Fibroblast of gingiva (primary cell): ENCODE data around the gene QRFPR.
A peak's percentile ranks its signal among the peaks of the same experiment; 100 is the strongest.
"Not testable (repeated sequence)": the region's sequence is repeated elsewhere in the genome, so short reads cannot be mapped to it uniquely, and the experiment has no call there.

Source experiments
- DNase-seq: peaks from one replicate; pipeline ENCODE4 v3.0.0-alpha.2; 2011; ENCODE audit warnings: low read depth

Gene QRFPR

DNA sequence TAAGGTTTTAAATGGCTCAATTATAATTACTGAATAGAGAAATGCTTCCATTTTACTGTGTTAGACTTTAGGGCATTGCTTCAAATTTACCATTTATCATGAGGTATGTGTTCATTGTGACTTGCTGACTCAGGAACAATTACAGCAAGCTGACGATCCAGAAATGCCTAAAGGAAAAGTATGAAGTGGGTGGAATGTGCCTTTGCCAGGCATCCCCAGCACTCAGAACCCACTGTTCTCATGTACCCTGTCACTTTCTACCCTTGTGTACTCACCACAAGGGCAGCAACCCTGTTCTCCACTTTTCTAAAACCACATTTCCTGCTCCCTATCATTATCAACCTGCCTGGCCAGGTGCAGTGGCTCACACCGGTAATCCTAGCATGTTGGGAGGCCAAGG is 41.5 kb downstream of the QRFPR start:
- no peak for DNase-seq

DNA sequence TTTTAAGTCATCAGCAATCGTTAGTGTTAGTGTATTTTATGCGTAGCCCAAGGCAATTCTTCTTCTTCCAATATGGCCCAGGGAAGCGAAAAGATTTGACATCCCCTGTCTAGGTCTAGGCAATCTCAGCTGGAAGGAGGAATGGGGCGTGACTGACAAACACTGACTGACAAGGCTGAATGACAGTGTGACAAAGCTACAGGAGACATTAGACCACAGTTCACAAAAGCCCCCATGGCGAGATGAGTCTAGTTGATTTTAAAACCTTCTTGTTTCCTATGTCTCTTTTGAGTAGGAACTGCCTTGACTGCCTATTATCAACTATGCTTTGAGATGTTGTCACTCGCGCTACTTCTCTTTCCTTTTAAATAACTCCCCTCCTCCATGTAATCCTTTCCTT is 42.3 kb downstream of the QRFPR start:
- DNase-seq, result no peak

DNA sequence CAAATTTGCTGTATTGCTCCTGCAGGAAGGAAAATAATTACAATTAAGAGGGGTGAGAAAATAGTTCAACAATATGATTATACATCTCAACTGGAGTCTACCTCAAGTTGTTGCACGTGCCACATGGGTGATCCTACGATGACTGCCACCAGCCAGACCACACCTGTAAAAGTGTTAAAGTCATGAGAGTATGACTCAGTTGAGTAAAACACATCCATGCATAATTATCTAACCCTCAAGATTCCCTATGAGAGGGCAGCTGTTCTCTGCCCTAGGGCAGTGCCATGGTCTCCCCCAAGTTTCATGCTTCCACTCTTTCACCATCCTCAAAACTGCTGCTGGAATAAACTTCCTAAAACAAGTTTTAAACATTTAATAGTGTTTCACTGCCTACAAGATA is 44.1 kb downstream of the QRFPR start:
- no peak for DNase-seq

DNA sequence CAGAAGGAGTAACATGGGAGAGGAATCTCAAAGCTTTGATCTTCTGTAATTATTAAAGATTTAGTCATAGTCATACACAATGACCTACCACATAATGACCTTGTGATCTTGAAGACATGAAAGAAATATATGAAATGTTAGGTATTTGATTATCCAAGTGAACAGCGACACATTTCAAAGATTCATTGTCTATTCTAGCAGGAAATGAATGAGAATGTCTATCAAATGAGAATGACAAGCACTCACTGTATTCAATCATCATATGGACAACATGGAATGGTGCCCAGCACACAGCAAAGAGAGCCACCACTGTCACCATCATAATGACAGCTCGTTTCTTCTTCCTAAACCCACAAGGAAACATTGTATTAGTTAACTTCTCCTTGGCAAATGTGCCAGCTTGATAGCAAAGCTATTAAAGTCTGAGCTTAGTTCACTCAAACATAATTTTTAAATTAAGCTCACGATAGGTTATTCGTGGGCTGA is 50.6 kb downstream of the QRFPR start:
- DNase-seq, result no peak

DNA sequence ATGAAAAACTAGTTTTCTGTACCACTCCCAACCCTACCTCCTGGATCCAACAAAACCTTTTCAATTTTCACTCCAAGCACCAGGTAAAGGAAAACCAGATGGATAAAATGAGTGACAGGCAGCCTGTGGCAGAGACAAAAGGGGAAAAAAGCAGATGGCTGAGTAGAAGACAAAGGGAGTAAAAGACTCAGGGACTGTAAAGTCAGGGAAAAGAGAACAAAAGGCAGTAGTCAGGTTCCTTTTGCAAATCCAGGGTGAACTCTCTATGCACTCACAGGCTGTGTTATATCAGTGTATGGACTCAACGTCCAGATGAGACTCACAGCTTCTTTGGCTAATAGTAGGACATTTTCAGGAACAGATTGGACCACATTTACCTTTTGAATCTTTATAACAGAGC is 54.2 kb downstream of the QRFPR start:
- DNase-seq, result no peak

DNA sequence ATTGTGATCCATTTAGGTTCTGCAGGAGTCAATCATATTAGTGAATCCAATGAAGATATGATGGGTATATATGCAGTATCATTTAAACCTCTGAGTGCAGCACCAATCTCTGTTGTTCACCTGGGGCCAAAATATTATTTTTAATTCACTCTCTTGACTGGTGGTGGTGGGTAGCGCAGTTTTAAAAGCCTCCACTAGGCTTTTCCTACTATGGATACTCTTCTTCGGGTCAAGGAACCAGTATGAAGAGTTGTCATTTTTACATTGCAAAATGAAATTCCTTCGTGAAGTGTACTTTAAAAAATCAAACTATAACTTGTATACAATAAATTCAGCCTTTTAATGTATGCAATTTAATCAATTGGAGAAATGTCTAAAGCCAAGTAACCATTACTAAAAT is 56.5 kb downstream of the QRFPR start:
- no peak for DNase-seq

DNA sequence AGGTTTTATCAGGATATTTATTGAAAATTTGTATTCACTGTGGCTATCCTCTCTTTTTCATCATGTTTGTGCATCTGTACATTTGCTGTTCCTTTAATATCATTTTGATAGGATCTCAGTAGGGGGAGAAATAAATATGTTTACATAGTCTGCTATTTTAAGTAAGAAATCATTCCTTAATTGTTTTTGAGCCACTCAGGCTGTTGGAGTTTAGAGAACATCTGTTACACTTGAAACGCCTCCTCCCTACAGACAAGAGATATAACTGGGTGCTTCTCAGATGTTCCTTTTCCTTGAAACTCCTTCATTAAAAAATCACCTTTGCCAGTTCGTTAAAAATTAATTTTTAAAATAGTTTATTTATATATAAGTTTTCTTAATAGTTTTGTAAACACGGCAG is 59.4 kb downstream of the QRFPR start:
- no peak for DNase-seq

DNA sequence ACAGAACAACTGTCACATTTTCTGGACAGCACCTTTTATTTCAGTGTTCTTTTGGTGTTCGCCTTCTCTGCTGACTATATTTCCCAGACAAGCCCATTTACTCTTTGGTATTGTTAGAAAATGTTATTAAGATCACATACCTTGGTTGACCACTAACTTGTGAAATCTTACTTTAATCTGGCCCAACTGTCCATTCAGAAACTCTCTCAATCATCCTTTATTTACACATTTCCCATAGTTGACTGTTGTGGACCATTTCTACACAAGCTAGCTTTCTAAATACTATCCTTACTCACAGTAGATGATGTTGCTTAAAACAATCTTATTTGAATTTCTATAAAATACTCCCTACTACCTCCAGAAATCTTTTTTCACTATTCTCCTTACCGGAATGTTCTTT is 64.7 kb downstream of the QRFPR start:
- DNase-seq, result no peak

DNA sequence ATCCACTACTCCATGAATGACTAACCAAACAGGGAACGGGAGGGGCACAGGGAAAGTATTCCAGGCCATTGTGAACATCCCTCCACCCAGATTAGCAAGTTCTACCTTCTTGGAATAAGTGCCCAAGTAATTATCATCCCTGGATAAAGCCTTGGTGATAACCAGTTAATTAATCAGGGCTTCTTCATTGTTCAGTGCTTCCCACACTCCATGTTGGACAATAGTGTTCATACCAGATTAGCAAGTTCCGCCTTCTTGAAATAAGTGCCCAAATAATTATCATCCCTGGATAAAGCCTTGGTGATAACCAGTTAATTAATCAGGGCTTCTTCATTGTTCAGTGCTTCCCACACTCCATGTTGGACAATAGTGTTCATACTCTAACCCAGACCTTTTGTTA is 67.4 kb downstream of the QRFPR start:
- not testable (repeated sequence) for DNase-seq

DNA sequence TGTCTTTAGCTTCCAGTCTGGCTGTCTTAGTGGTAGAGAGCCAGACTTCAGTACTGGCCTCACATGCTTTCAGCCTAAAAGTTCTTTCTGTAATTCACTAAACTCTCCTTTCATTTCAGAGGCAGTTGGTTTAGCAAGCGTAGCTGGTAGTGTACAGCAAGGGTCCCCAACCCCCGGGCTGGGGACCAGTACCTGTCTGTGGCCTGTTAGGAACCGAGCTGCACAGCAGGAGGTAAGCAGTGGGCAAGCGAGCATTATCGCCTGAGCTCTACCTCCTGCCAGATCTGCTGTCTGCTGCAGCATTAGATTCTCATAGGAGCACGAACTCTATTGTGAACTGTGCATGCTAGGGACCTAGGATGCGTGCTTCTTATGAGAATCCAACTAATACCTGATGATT is 72.0 kb downstream of the QRFPR start:
- no peak for DNase-seq

DNA sequence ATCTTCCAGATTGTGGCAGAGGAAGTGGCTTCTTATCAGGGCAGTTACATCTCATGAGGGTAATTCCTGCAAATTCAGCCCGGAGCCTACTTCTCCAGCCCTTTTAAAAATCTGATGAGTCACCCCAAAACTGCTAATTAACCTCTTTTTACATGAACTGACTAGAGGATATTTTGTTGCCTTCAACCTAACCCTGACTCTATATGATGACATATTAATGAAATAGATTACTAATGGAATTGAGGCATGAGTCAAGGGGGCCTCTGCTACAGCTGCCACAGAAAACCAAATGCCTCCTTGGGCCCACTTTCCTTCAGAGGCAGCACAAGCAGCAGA is 72.5 kb downstream of the QRFPR start:
- no peak for DNase-seq

DNA sequence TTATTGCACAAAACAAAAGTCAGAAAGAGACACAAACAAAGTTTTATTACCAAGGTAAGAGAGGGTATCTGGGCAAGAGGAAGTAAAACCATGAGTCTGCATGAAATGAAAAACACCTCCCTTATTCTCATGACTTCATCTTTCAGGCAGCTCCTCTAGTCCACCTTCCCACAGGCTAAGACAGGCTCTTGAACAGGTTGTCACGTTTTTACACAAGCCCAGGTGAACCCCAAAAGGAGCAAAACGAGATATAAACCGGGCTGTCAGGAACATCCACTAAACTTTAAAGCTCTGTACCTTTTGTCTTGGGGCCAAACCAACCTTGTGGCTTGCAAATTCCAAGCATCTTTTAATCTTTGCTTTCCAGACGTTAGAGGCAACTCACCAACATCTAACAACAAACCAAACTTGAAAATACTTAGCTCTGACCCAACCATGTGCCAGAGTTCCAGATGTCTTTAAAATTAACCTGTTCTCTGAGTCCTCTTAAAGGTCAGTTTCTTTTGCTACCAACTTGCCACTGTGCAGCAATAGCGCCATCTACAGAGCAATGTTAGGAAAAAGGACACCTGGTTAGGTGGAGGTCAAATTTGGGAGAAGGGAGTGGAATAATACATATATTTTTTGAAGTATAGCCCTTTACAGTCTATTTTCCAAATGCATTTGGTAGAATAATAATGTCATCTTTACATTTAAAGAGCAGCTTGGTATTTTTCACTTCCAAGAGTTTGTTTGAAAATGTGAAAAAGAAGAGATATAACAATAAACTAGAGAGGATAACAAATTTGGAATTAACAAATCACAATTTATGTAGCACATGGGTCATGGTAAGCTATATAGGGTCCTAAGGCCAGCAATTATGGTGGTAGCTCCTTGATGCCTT is 73.1 kb downstream of the QRFPR start:
- DNase-seq, result peak; percentile 27

DNA sequence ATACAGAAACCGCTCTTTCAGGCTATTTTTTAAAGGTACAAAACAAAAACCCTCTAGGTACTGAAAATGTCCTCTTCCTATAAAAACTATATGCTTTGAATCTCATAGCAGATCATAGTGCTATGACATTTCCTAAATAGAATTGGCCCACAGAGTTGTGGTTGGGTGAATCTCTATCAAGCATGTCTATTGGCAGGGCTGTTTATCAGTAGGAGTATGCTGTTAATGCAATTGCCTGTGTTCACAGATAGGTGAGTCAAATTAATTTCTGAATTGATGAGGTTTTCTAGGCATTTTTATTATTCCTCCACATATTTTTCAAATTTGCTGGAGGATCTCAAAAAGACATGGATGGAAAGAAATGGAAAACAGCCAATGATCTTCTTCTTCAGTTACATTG is 73.9 kb downstream of the QRFPR start:
- no peak for DNase-seq

DNA sequence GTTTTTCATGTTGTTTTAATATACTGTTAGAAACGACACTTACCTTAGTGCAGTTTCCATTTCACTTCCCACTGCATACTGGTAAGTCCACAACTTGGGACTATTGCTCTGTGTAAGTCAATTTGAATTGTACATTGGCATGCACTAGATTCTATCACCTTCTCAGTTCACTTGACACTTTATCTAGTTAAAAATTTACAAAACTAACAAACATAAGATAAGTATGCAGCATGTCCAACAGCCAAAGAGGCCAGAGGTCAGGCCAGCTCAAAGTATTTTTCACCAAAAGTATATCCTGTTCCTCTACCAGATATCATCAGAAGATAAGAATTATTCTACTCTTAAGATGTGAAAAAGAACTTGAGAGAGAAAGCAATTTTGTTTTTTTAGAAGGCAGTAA is 75.9 kb downstream of the QRFPR start:
- DNase-seq, result no peak

DNA sequence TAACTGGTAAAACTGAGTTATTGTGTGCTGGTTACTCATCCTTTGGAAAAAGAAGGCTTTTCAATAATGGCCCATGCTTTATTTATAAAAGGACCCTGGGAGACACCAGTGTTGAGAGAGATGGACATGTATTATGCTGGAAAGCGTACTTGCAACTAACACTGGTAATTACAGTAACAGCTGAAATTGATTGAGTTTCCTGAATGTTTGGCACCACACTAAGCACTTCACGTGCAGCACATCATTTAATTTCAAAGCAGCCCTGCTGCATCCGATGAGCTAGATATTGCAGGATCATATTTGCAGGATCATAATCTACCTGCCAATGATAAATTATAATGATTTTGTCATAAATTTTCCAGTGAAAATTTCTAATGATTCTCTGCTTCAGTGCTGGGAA is 81.5 kb downstream of the QRFPR start:
- no peak for DNase-seq

DNA sequence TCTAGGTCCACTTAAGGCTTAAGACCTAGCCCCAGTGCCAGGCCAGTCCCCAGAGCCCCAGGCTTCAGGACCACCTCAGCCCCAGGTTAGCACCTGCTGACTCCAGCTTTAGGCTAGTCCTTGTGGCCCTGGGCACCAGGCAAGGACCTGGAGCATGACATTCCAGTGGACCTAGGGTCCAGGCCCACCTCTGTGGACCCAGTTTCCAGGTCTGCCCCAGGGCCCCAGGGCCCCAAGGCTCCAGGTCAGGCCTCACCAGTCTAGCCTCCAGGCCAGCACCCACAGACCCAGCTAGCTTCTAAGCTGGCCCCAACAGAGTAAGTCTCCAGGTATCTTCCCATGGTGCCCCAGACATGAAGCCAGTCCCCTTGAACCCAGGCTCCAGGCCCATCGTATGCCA is 97.5 kb downstream of the QRFPR start:
- no peak for DNase-seq

DNA sequence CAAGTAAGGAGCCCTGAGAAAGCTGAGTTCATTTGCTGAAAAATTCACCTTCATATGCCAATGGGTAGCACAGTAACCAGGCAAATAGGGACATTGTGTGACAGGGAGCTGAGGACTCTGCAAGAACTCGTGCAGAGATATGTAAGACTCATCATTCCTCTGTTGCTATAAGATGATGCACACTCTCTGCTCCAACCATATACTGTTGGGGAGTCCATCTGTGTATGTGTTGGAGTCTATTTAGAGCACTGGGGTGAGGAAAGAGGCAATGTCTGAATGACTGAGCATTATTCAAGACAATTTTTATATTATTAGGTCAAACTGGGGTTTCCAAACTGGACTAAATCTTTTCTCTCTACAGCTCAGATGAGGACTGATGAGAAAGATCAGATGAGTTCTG is 100.4 kb downstream of the QRFPR start:
- DNase-seq, result no peak

DNA sequence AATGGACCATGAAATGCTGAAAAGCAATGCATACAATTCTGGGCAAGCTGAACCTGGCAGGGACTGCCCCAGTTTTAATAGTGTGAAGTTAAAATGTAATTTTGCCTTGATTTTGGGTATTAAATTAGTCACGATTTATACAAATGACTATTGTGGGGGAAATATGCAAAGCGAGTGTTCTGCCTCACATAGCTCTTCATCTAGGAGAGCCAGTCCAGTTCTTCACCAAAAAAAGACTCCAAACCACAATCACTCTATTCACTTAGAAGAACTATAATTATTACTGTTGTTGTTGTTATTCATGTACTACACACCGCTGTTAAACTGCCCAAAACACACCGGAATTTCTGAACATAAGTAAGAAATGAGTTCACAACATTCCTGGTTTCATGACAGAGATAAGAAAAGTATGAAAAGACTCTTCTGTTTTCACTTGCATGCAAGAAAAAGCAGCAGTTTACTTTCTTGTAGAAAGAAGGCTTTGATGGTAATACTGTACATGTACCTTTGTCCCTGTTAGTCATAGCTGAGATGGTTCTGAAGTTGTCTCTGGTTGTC is 101.9 kb downstream of the QRFPR start:
- DNase-seq, result no peak
